ENCODE data around the gene ACOX1.

- TF ChIP-seq EP300 (IDR thresholded peaks at IDR 0.05) (no peak), CTCF (IDR thresholded peaks at IDR 0.05) (no peak), POLR2AphosphoS5 (IDR thresholded peaks at IDR 0.05) (no peak)
These were observed 15.9 kb upstream of the ACOX1 start for GRCh38 chr17:75994802-75995370.

All from esophagus muscularis mucosa (tissue), 4 donors.